ENCODE data around the gene USP40. TPM values are rescaled to one million over a fixed set of nuclear protein-coding genes. Genes with fewer than 3 reads are reported as not detected.

The USP40 gene
- polyA plus RNA-seq, 2 of the 4 experiments (the other 2 are of a cell fraction) = 22.9 to 57.0 TPM

- ATAC-seq = no peak
- POLR2A ChIA-PET = interaction anchor here (0.9 kb wide), 1 partner anchor 12 kb away, joined by 3 read pairs; no protein-coding TSS in a partner anchor
- Histone ChIP-seq H3K4me1 (peaks cover 35% of the 10 kb centered on the region; the same call in 2 of the 3 replicates), H3K9me3 (no peaks in the 10 kb centered on the region), H3K27ac (peak overlapping the region in 1 of 2 experiments; percentile 80; a peak in 2 of 6 replicates), H3K4me2 (no peak overlapping the region), H3K4me3 (no peak overlapping the region)
- no peak for TF ChIP-seq HOXB13 (CRISPR knock-in tag; IDR thresholded peaks at IDR 0.05; ENCODE audit: low read depth)
- TF ChIP-seq JUN (IDR thresholded peaks at IDR 0.05) = peak in 1 of 2 experiments; percentile 27; a peak in 1 of 5 replicates
- no peak for FAIRE-seq
- 94% methylated on average over 19 of the region's 25 CpGs for WGBS (ENCODE audit: missing lambda C conversion rate)
- CTCF ChIA-PET = interaction anchor here (1.1 to 1.2 kb wide), 2 partner anchors 13 to 249 kb away, joined by 3 to 6 read pairs; no protein-coding TSS in a partner anchor
- no peak for DNase-seq (ENCODE audit: low read depth in 1 of 2, low spot score in 1 of 2)
Measured at GRCh38 chr2:233462202-233462785, 104.3 kb downstream of the USP40 start.

- POLR2A ChIA-PET = no interaction called here
Measured at GRCh38 chr2:233461481-233461891, 105.1 kb downstream of the USP40 start.

GRCh38 chr2:233460726-233461441 lies 105.7 kb downstream of the USP40 start:
- H3K27ac ChIP-seq = peak overlapping the region in 1 of 2 experiments; percentile 80; a peak in 4 of 6 replicates
- H3K4me1 ChIP-seq = peaks cover 48% of the 10 kb centered on the region; the same call in 2 of the 3 replicates
- H3K4me2 ChIP-seq = no peak overlapping the region
- no peak overlapping the region for H3K4me3 ChIP-seq
- CTCF ChIA-PET = interaction anchor here (1.1 to 4.5 kb wide), 3 partner anchors 13 to 372 kb away, joined by 3 to 21 read pairs (median 9); no protein-coding TSS in a partner anchor
- FAIRE-seq = no peak
- DNase-seq (ENCODE audit: low read depth in 1 of 2, low spot score in 1 of 2) = no peak
- no peak for TF ChIP-seq FOXS1 (CRISPR knock-in tag; IDR thresholded peaks at IDR 0.05)
- no peaks in the 10 kb centered on the region for H3K9me3 ChIP-seq
- 78% methylated on average over 32 of the region's 32 CpGs for WGBS (ENCODE audit: missing lambda C conversion rate)
- ATAC-seq = no peak
- POLR2A ChIA-PET = no interaction called here

More at GRCh38 chr2:233461481-233461891, 105.1 kb downstream of the USP40 start:
- H3K4me1 ChIP-seq = peaks cover 42% of the 10 kb centered on the region; the same call in 2 of the 3 replicates
- FAIRE-seq (no peak), DNase-seq (ENCODE audit: low read depth in 1 of 2, low spot score in 1 of 2) (no peak), ATAC-seq (peak; percentile 5 to 6; a peak in 3 of 6 replicates)
- no peak for TF ChIP-seq ZSCAN20 (CRISPR knock-in tag; IDR thresholded peaks at IDR 0.05)
- TF ChIP-seq MAFK (IDR thresholded peaks at IDR 0.05; ENCODE audit: partially characterized antibody) = no peak
- no peak for TF ChIP-seq KDM5A (IDR thresholded peaks at IDR 0.05)
- no peak for TF ChIP-seq CBX8 (IDR thresholded peaks at IDR 0.05)
- CTCF ChIA-PET = interaction anchor here (1.1 kb wide), 1 partner anchor 249 kb away, joined by 3 read pairs; no protein-coding TSS in a partner anchor
- H3K4me3 ChIP-seq = no peak overlapping the region
- H3K27ac ChIP-seq = peak overlapping the region in 1 of 2 experiments; percentile 80; a peak in 4 of 6 replicates
- H3K9me3 ChIP-seq = no peaks in the 10 kb centered on the region
- H3K4me2 ChIP-seq = no peak overlapping the region
- WGBS (ENCODE audit: missing lambda C conversion rate) = 93% methylated on average over 7 of the region's 8 CpGs

- H3K4me2 ChIP-seq = no peak overlapping the region
- H3K4me1 ChIP-seq = peaks cover 52% of the 10 kb centered on the region
- no peak for TF ChIP-seq JUNB (IDR thresholded peaks at IDR 0.05)
- no peak for TF ChIP-seq PHF8 (IDR thresholded peaks at IDR 0.05; ENCODE audit: borderline replicate concordance, low read depth)
- no peak for TF ChIP-seq ZSCAN20 (CRISPR knock-in tag; IDR thresholded peaks at IDR 0.05)
- TF ChIP-seq CBX8 (IDR thresholded peaks at IDR 0.05) = no peak
- ChIA-PET POLR2A (no interaction called here), CTCF (interaction anchor here (0.6 to 4.5 kb wide), 8 partner anchors 10 to 373 kb away, joined by 3 to 21 read pairs (median 4); no protein-coding TSS in a partner anchor)
- peak overlapping the region; percentile 39 to 80 for H3K27ac ChIP-seq
- ATAC-seq (peak in 1 of 2 experiments; percentile 2; a peak in 1 of 6 replicates), FAIRE-seq (no peak), DNase-seq (ENCODE audit: low read depth in 1 of 2, low spot score in 1 of 2) (no peak)
- no peaks in the 10 kb centered on the region for H3K9me3 ChIP-seq
- 83% methylated on average over 8 of the region's 10 CpGs for WGBS (ENCODE audit: missing lambda C conversion rate)
- no peak overlapping the region for H3K4me3 ChIP-seq
Measured at GRCh38 chr2:233459426-233459825, 107.2 kb downstream of the USP40 start.

- ChIA-PET POLR2A (no interaction called here), CTCF (interaction anchor here (0.6 to 4.5 kb wide), 9 partner anchors 10 to 374 kb away, joined by 3 to 22 read pairs (median 5); no protein-coding TSS in a partner anchor)
- TF ChIP-seq BCL3 (IDR thresholded peaks at IDR 0.05) = no peak
- TF ChIP-seq ZC3H11A (IDR thresholded peaks at IDR 0.05) = no peak
- no peak for TF ChIP-seq ZFP36 (IDR thresholded peaks at IDR 0.05; ENCODE audit: borderline replicate concordance, partially characterized antibody)
- TF ChIP-seq RNF2 (IDR thresholded peaks at IDR 0.05; ENCODE audit: borderline replicate concordance, low read depth) = no peak
- TF ChIP-seq POLR2AphosphoS2 (conservative IDR thresholded peaks at IDR 0.05; ENCODE audit: low read length) = no peak
- no peak for TF ChIP-seq ATOH8 (CRISPR knock-in tag; IDR thresholded peaks at IDR 0.05; ENCODE audit: low read depth)
- no peak for TF ChIP-seq EP300 (IDR thresholded peaks at IDR 0.05)
- no peak for TF ChIP-seq RFX5 (IDR thresholded peaks at IDR 0.05)
- TF ChIP-seq HOXB13 (CRISPR knock-in tag; IDR thresholded peaks at IDR 0.05; ENCODE audit: low read depth) = no peak
- TF ChIP-seq MAFK (IDR thresholded peaks at IDR 0.05; ENCODE audit: partially characterized antibody) = no peak
- TF ChIP-seq MAX (IDR thresholded peaks at IDR 0.05) = no peak
- TF ChIP-seq ZSCAN20 (CRISPR knock-in tag; IDR thresholded peaks at IDR 0.05) = no peak
- no peak for TF ChIP-seq NFE2L2 (conservative IDR thresholded peaks at IDR 0.05; ENCODE audit: low read length)
- TF ChIP-seq MAZ (IDR thresholded peaks at IDR 0.05; ENCODE audit: borderline replicate concordance, low read depth, low read length) = no peak
- no peak overlapping the region for H3K4me2 ChIP-seq
- 87% methylated on average over 3 of the region's 8 CpGs for WGBS (ENCODE audit: missing lambda C conversion rate)
- H3K27ac ChIP-seq = peak overlapping the region; percentile 39 to 80
- no peak for ATAC-seq
- H3K9me3 ChIP-seq = no peaks in the 10 kb centered on the region
- peaks cover 50% of the 10 kb centered on the region for H3K4me1 ChIP-seq
- no peak for DNase-seq (ENCODE audit: low read depth in 1 of 2, low spot score in 1 of 2)
- no peak overlapping the region for H3K4me3 ChIP-seq
- FAIRE-seq = no peak
Measured at GRCh38 chr2:233458826-233459225, 107.8 kb downstream of the USP40 start.
